ENCODE measurements around the gene WARS2.

- TF ChIP-seq, protein P1, sequence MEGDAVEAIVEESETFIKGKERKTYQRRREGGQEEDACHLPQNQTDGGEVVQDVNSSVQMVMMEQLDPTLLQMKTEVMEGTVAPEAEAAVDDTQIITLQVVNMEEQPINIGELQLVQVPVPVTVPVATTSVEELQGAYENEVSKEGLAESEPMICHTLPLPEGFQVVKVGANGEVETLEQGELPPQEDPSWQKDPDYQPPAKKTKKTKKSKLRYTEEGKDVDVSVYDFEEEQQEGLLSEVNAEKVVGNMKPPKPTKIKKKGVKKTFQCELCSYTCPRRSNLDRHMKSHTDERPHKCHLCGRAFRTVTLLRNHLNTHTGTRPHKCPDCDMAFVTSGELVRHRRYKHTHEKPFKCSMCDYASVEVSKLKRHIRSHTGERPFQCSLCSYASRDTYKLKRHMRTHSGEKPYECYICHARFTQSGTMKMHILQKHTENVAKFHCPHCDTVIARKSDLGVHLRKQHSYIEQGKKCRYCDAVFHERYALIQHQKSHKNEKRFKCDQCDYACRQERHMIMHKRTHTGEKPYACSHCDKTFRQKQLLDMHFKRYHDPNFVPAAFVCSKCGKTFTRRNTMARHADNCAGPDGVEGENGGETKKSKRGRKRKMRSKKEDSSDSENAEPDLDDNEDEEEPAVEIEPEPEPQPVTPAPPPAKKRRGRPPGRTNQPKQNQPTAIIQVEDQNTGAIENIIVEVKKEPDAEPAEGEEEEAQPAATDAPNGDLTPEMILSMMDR (IDR thresholded peaks at IDR 0.05; ENCODE audit: low read length) = no peak
- no peak for TF ChIP-seq EZH2 (optimal IDR thresholded peaks at IDR 0.05; ENCODE audit: low read depth, low read length)
These were observed 15.7 kb downstream of the WARS2 start for GRCh38 chr1:119124764-119125163.
